ENCODE results near the gene ZNF724.
"Not testable (repeated sequence)": the region's sequence is repeated elsewhere in the genome, so short reads cannot be mapped to it uniquely, and the experiment has no call there.

DNA sequence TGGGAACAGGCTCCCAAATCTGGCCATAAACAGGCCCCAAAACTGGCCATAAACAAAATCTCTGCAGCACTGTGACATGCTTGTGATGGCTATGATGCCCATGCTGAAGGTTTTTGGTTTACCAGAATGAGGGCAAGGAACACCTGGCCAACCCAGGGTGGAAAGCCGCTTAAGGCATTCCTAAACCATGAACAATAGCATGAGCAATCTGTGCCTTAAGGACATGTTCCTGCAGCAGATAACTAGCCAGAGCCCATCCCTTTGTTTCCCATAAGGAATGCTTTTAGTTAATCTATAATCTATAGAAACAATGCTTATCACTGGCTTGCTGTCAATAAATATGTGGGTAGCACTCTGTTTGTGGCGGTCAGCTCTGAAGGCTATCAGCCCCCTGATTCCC lies 35.1 kb upstream of the ZNF724 start:
- TF ChIP-seq ZNF274 (IDR thresholded peaks at IDR 0.05; ENCODE audit: low read depth, low read length); SUZ12 (IDR thresholded peaks at IDR 0.05; ENCODE audit: extremely low read depth, insufficient read depth, insufficient read length): not testable (repeated sequence)

Measured in NT2/D1 (cell line).